Measurements from ENCODE around the gene DNAH2. TPM values are rescaled to one million over a fixed set of nuclear protein-coding genes. Genes with fewer than 3 reads are reported as not detected.

The DNAH2 gene
- total and polyA plus RNA-seq, 9 of the 15 experiments (the other 6 are each of a cell fraction or from before 2014, with no cell fraction given) = 0.03 TPM; not detected in 8

- POLR2A ChIA-PET = interaction anchor here (0.5 to 7.3 kb wide), 34 partner anchors 9 to 570 kb away, joined by 3 to 67 read pairs (median 7); partner anchors contain the start of genes ATP1B2, EFNB3, FXR2 and GABARAP
- DNase-seq (ENCODE audit: extremely low read depth in 1 of 4, low spot score in 3 of 4) = peak; percentile 67 to 92 (median 76)
- H4K20me1 ChIP-seq (replicated peaks; ENCODE audit: control insufficient read depth, insufficient read depth, low read length) = no peaks in the 10 kb centered on the region
- peak overlapping the region; percentile 95 to 96 for H3K9ac ChIP-seq (ENCODE audit: insufficient read depth in 1 of 2, low read depth in 2 of 2, low read length in 2 of 2)
- H3K27me3 ChIP-seq (ENCODE audit: control insufficient read depth in 2 of 2, insufficient read depth in 2 of 2, low read length in 2 of 2) = no peaks in the 10 kb centered on the region
- peak; percentile 66 for ATAC-seq
- H3K36me3 ChIP-seq (ENCODE audit: control insufficient read depth, insufficient read depth, low read length) = peaks cover 27% of the 10 kb centered on the region
- H3K79me2 ChIP-seq (ENCODE audit: control insufficient read depth, insufficient read depth, low read length) = peaks cover 66% of the 10 kb centered on the region
- H3K4me3 ChIP-seq = peak overlapping the region; percentile 78
- H3K4me2 ChIP-seq (ENCODE audit: insufficient read depth, low read length) = peak overlapping the region; percentile 99
- peaks cover 6 to 21% of the 10 kb centered on the region in 2 experiments; a peak in 3 of 5 replicates for H3K4me1 ChIP-seq (replicated peaks in 1 of 2; ENCODE audit: control insufficient read depth in 2 of 2, insufficient read depth in 2 of 2, low read length in 2 of 2)
- H3K9me1 ChIP-seq (ENCODE audit: control insufficient read depth, insufficient read depth, low read length) = no peaks in the 10 kb centered on the region
- peak overlapping the region; percentile 70 for H2AFZ ChIP-seq (ENCODE audit: low read depth, low read length)
- peak; percentile 85 for FAIRE-seq
- peak overlapping the region; percentile 99 for H3K27ac ChIP-seq (ENCODE audit: extremely low read depth, low read depth, low read length)
- intact Hi-C loops (cut with micrococcal nuclease) (loop anchor here (5.0 kb wide), 1 partner anchor 98 kb away; no protein-coding TSS in a partner anchor), in situ Hi-C loops (cut with MboI) (loop anchor here (5.0 kb wide), 1 partner anchor 53 kb away; the partner anchor contains the start of gene SHBG)
- WGBS (ENCODE audit: insufficient coverage, low coverage, missing lambda C conversion rate) = under 1% methylated on average over 44 of the region's 44 CpGs
- CTCF ChIA-PET (ENCODE audit: low intra/inter-chr PET ratio) = no interaction called here
- no peaks in the 10 kb centered on the region for H3K9me3 ChIP-seq (replicated peaks; ENCODE audit: control insufficient read depth, insufficient read depth, low read depth, low read length)
- BruUV-seq (replicated peaks) = no TSS peak
- peak; percentile 41; the same call in 1 of the 2 replicates for TF ChIP-seq SMARCA4 (IDR thresholded peaks at IDR 0.05)
- TF ChIP-seq LEF1 (IDR thresholded peaks at IDR 0.05) = peak; percentile 75; the same call in 1 of the 2 replicates
- 0 out of 4 replicates have a peak, but pooled peaks of 1 of the 2 experiments have one; percentile 26 for TF ChIP-seq NRF1 (conservative IDR thresholded peaks at IDR 0.05 in 1 of 2, IDR thresholded peaks at IDR 0.05 in 1 of 2)
- no peak for TF ChIP-seq CREB5 (CRISPR knock-in tag; IDR thresholded peaks at IDR 0.05)
- TF ChIP-seq ATF1 (CRISPR knock-in tag; IDR thresholded peaks at IDR 0.05) = no peak
- peak; percentile 77; the same call in 1 of the 2 replicates for TF ChIP-seq ATF1 (tag; IDR thresholded peaks at IDR 0.05)
- TF ChIP-seq ZNF280A (IDR thresholded peaks at IDR 0.05; ENCODE audit: low read depth, partially characterized antibody) = no peak
- no peak for TF ChIP-seq SMC3 (conservative IDR thresholded peaks at IDR 0.05; ENCODE audit: insufficient read depth, low read depth, low read length)
- TF ChIP-seq TAF7 (tag; IDR thresholded peaks at IDR 0.05) = peak; percentile 64; the same call in 1 of the 2 replicates
- no peak for TF ChIP-seq PHB (CRISPR knock-in tag; IDR thresholded peaks at IDR 0.05)
- peak; percentile 79 for TF ChIP-seq MYC (IDR thresholded peaks at IDR 0.05; ENCODE audit: low read depth, low read length)
- TF ChIP-seq MYC (CRISPR knock-in tag; IDR thresholded peaks at IDR 0.05; ENCODE audit: borderline replicate concordance, low read depth) = no peak
- TF ChIP-seq KLF16 (IDR thresholded peaks at IDR 0.05) = peak; percentile 99
- TF ChIP-seq KLF13 (tag; IDR thresholded peaks at IDR 0.05; ENCODE audit: borderline replicate concordance, low read depth) = peak; percentile 65; the same call in 1 of the 2 replicates
- peak; percentile 39; the same call in 1 of the 2 replicates for TF ChIP-seq NFIC (IDR thresholded peaks at IDR 0.05)
- TF ChIP-seq CXXC5 (CRISPR knock-in tag; IDR thresholded peaks at IDR 0.05) = peak; percentile 86
- TF ChIP-seq RB1 (IDR thresholded peaks at IDR 0.05; ENCODE audit: low read depth) = 0 out of 2 replicates have a peak, but pooled peaks have one; percentile 34
- TF ChIP-seq BMI1 (IDR thresholded peaks at IDR 0.05; ENCODE audit: low read length) = no peak
- TF ChIP-seq SUPT5H (IDR thresholded peaks at IDR 0.05) = peak; percentile 78
- 0 out of 2 replicates have a peak, but pooled peaks have one; percentile 8 for TF ChIP-seq HES1 (IDR thresholded peaks at IDR 0.05; ENCODE audit: low read depth)
- TF ChIP-seq ZNF324 (CRISPR knock-in tag; IDR thresholded peaks at IDR 0.05) = no peak
- TF ChIP-seq JUNB (CRISPR knock-in tag; conservative IDR thresholded peaks at IDR 0.05) = no peak
Measured at GRCh38 chr17:7685533-7686221, 31.9 kb upstream of the DNAH2 start.

Data from K562 (cell line).